ENCODE data around the gene MAGI2. TPM values are rescaled to one million over a fixed set of nuclear protein-coding genes. Genes with fewer than 3 reads are reported as not detected.

Gene MAGI2
- total and polyA plus RNA-seq, 2 of the 13 experiments (the other 11 are each of a cell fraction or from before 2014, with no cell fraction given) = 1.5 to 3.8 TPM

- no peak overlapping the region for H3K27ac ChIP-seq (ENCODE audit: extremely low read length, insufficient read depth, low read length)
- in situ Hi-C loops (cut with HindIII; ENCODE audit: extremely low pct_ligation_motif_present, low pct_unique_long_range_greater_than_20kb) = no loop called here
- POLR2A ChIA-PET = no interaction called here
Observed at GRCh38 chr7:78427209-78427608, 1026.3 kb downstream of the MAGI2 start.

More at GRCh38 chr7:78427209-78427608, 1026.3 kb downstream of the MAGI2 start:
- H2AFZ ChIP-seq (ENCODE audit: low read length) = no peak overlapping the region
- no peaks in the 10 kb centered on the region for H3K27me3 ChIP-seq (ENCODE audit: control insufficient read depth in 1 of 2, insufficient read depth in 2 of 2, low read length in 2 of 2)
- no peaks in the 10 kb centered on the region for H3K79me2 ChIP-seq (ENCODE audit: insufficient read depth, low read length)
- no peaks in the 10 kb centered on the region for H3K36me3 ChIP-seq (replicated peaks in 1 of 2; ENCODE audit: control insufficient read depth in 1 of 2, insufficient read depth in 2 of 2, low read length in 2 of 2)
- H3K9me3 ChIP-seq (ENCODE audit: low read length) = no peaks in the 10 kb centered on the region
- FAIRE-seq (no peak), DNase-seq (ENCODE audit: low spot score) (no peak), ATAC-seq (no peak)
- H3K4me1 ChIP-seq (ENCODE audit: insufficient read depth, low read length) = no peaks in the 10 kb centered on the region
- WGBS (ENCODE audit: low lambda C conversion rate) = 11% methylated on average over 1 of the region's 1 CpG
- H3K4me3 ChIP-seq (replicated peaks in 1 of 3; ENCODE audit: insufficient read depth in 1 of 3, low read depth in 2 of 3, low read length in 3 of 3) = no peak overlapping the region
- CTCF ChIA-PET (ENCODE audit: low intra/inter-chr PET ratio, low total read pairs) = no interaction called here
- H3K4me2 ChIP-seq (ENCODE audit: low read depth, low read length) = no peak overlapping the region
- no peaks in the 10 kb centered on the region for H4K20me1 ChIP-seq (ENCODE audit: insufficient read depth, low read length)
- no TSS peak for BruUV-seq (replicated peaks)
- intact Hi-C loops (cut with micrococcal nuclease; ENCODE audit: unreplicated experiment) = no loop called here
- H3K9ac ChIP-seq (ENCODE audit: insufficient read depth, low read depth, low read length) = no peak overlapping the region
- TF ChIP-seq CENPX (CRISPR knock-in tag; IDR thresholded peaks at IDR 0.05) (no peak), PAWR (CRISPR knock-in tag; IDR thresholded peaks at IDR 0.05; ENCODE audit: borderline replicate concordance) (no peak), HOXD1 (CRISPR knock-in tag; IDR thresholded peaks at IDR 0.05) (no peak), POLR2G (IDR thresholded peaks at IDR 0.05; ENCODE audit: low read depth, low read length) (no peak), TCF7L2 (IDR thresholded peaks at IDR 0.05; ENCODE audit: low read depth, low read length) (no peak), KLF6 (CRISPR knock-in tag; IDR thresholded peaks at IDR 0.05) (no peak), ZFP90 (CRISPR knock-in tag; IDR thresholded peaks at IDR 0.05; ENCODE audit: borderline replicate concordance) (no peak), ZNF577 (CRISPR knock-in tag; IDR thresholded peaks at IDR 0.05; ENCODE audit: borderline replicate concordance, low read depth) (no peak), ZNF329 (CRISPR knock-in tag; IDR thresholded peaks at IDR 0.05; ENCODE audit: low read depth) (no peak), JUN (CRISPR knock-in tag; IDR thresholded peaks at IDR 0.05) (no peak), JUND (CRISPR knock-in tag; IDR thresholded peaks at IDR 0.05) (no peak)
- TF ChIP-seq, protein P1, sequence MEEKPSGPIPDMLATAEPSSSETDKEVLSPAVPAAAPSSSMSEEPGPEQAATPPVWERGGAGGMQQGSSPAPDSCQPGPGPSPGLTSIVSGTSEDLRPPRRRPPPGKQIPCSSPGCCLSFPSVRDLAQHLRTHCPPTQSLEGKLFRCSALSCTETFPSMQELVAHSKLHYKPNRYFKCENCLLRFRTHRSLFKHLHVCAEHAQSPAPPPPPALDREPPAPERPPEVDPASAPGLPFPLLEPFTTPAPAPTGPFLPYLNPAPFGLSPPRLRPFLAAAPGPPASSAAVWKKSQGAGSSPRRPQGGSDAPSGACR (CRISPR knock-in tag; IDR thresholded peaks at IDR 0.05) = no peak
- TF ChIP-seq, protein P2, sequence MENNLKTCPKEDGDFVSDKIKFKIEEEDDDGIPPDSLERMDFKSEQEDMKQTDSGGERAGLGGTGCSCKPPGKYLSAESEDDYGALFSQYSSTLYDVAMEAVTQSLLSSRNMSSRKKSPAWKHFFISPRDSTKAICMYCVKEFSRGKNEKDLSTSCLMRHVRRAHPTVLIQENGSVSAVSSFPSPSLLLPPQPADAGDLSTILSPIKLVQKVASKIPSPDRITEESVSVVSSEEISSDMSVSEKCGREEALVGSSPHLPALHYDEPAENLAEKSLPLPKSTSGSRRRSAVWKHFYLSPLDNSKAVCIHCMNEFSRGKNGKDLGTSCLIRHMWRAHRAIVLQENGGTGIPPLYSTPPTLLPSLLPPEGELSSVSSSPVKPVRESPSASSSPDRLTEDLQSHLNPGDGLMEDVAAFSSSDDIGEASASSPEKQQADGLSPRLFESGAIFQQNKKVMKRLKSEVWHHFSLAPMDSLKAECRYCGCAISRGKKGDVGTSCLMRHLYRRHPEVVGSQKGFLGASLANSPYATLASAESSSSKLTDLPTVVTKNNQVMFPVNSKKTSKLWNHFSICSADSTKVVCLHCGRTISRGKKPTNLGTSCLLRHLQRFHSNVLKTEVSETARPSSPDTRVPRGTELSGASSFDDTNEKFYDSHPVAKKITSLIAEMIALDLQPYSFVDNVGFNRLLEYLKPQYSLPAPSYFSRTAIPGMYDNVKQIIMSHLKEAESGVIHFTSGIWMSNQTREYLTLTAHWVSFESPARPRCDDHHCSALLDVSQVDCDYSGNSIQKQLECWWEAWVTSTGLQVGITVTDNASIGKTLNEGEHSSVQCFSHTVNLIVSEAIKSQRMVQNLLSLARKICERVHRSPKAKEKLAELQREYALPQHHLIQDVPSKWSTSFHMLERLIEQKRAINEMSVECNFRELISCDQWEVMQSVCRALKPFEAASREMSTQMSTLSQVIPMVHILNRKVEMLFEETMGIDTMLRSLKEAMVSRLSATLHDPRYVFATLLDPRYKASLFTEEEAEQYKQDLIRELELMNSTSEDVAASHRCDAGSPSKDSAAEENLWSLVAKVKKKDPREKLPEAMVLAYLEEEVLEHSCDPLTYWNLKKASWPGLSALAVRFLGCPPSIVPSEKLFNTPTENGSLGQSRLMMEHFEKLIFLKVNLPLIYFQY (CRISPR knock-in tag; IDR thresholded peaks at IDR 0.05; ENCODE audit: borderline replicate concordance) = no peak
- TF ChIP-seq, protein P3, sequence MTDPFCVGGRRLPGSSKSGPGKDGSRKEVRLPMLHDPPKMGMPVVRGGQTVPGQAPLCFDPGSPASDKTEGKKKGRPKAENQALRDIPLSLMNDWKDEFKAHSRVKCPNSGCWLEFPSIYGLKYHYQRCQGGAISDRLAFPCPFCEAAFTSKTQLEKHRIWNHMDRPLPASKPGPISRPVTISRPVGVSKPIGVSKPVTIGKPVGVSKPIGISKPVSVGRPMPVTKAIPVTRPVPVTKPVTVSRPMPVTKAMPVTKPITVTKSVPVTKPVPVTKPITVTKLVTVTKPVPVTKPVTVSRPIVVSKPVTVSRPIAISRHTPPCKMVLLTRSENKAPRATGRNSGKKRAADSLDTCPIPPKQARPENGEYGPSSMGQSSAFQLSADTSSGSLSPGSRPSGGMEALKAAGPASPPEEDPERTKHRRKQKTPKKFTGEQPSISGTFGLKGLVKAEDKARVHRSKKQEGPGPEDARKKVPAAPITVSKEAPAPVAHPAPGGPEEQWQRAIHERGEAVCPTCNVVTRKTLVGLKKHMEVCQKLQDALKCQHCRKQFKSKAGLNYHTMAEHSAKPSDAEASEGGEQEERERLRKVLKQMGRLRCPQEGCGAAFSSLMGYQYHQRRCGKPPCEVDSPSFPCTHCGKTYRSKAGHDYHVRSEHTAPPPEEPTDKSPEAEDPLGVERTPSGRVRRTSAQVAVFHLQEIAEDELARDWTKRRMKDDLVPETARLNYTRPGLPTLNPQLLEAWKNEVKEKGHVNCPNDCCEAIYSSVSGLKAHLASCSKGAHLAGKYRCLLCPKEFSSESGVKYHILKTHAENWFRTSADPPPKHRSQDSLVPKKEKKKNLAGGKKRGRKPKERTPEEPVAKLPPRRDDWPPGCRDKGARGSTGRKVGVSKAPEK (CRISPR knock-in tag; IDR thresholded peaks at IDR 0.05; ENCODE audit: borderline replicate concordance) = no peak
